GM18870 (cell line): ENCODE measurements around the gene SAFB.

Experiments
- ATAC-seq: cut with Tn5 transposase; IDR thresholded peaks from one replicate; pipeline ENCODE4 v1.9.1; 2021; ENCODE audit warnings: moderate library complexity; ENCODE audit not compliant: unreplicated experiment

SAFB gene

GRCh38 chr19:5664515-5664914 lies 41.6 kb downstream of the SAFB start:
- no peak for ATAC-seq

GRCh38 chr19:5665781-5666513 lies 43.1 kb downstream of the SAFB start:
- no peak for ATAC-seq

- no peak for ATAC-seq
Observed at GRCh38 chr19:5666921-5667610, 44.2 kb downstream of the SAFB start.

GRCh38 chr19:5667751-5668271 lies 44.9 kb downstream of the SAFB start:
- no peak for ATAC-seq

- no peak for ATAC-seq
Observed at GRCh38 chr19:5669212-5669611, 46.3 kb downstream of the SAFB start.

GRCh38 chr19:5671600-5671999 lies 48.7 kb downstream of the SAFB start:
- no peak for ATAC-seq

- no peak for ATAC-seq
Observed at GRCh38 chr19:5672708-5673459, 50.0 kb downstream of the SAFB start.

- ATAC-seq, result no peak
Observed at GRCh38 chr19:5673752-5674151, 50.9 kb downstream of the SAFB start.

GRCh38 chr19:5674714-5675113 lies 51.8 kb downstream of the SAFB start:
- ATAC-seq, result no peak

- ATAC-seq, result no peak
Observed at GRCh38 chr19:5676105-5676771, 53.4 kb downstream of the SAFB start.

GRCh38 chr19:5676772-5677105 lies 53.9 kb downstream of the SAFB start:
- ATAC-seq, result no peak

- ATAC-seq, result no peak
Observed at GRCh38 chr19:5677136-5677535, 54.3 kb downstream of the SAFB start.

GRCh38 chr19:5677580-5677979 lies 54.7 kb downstream of the SAFB start:
- no peak for ATAC-seq

GRCh38 chr19:5678071-5678718 lies 55.3 kb downstream of the SAFB start:
- ATAC-seq, result no peak

- ATAC-seq, result no peak
Observed at GRCh38 chr19:5679289-5680083, 56.6 kb downstream of the SAFB start.

- ATAC-seq, result no peak
Observed at GRCh38 chr19:5680084-5680436, 57.2 kb downstream of the SAFB start.

- ATAC-seq, result peak; percentile 86
Observed at GRCh38 chr19:5680437-5681368, 57.8 kb downstream of the SAFB start, which contains the start of the genes HSD11B1L and MICOS13. TSS of gene HSD11B1L (plus strand) at chr19:5681027. CDS start at chr19:5684833, 3,806 bp downstream. TSS of gene MICOS13 (minus strand) at chr19:5680516. CDS start at chr19:5680486, 30 bp downstream.

- no peak for ATAC-seq
Observed at GRCh38 chr19:5681391-5682106, 58.7 kb downstream of the SAFB start.
